SU-DHL-6 (cell line): ENCODE results near the gene ECT2.

Experiments
- EZH2phosphoT487 ChIP-seq: fragments of 200-600 bp; sonication (generic), shearing (Covaris generic); conservative IDR thresholded peaks from 2 replicates; pipeline ENCODE4 v1.6.1; 2018; ENCODE audit warnings: mild to moderate bottlenecking, antibody characterized with exemption, low read length, moderate library complexity, mixed read lengths
- TF ChIP-seq, protein P1 (sequence below): fragments of 200-600 bp; sonication (generic); IDR thresholded peaks from one replicate; pipeline ENCODE4 v1.5.1; 2017; ENCODE audit warnings: antibody characterized with exemption, mild to moderate bottlenecking, low read length, moderate library complexity; ENCODE audit not compliant: insufficient read depth, poor library complexity, severe bottlenecking

DNA sequence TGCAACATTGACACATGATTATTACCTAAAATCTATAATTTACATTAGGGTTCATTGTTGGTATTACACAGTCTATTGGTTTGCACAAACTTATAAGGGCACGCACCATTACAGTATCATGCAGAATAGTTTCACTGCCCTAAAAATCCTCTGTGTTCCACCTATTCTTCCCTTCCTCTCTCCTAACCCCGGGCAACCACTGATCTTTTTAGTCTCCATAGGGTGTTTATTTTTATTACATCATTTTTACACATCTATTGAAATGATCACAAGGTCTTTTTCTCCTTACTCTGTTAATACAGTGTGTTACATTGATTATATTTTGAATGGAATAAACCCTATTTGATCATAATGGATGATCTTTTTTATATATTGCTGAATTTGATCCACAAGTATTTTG lies 15.5 kb upstream of the ECT2 start:
- TF ChIP-seq, protein P1, sequence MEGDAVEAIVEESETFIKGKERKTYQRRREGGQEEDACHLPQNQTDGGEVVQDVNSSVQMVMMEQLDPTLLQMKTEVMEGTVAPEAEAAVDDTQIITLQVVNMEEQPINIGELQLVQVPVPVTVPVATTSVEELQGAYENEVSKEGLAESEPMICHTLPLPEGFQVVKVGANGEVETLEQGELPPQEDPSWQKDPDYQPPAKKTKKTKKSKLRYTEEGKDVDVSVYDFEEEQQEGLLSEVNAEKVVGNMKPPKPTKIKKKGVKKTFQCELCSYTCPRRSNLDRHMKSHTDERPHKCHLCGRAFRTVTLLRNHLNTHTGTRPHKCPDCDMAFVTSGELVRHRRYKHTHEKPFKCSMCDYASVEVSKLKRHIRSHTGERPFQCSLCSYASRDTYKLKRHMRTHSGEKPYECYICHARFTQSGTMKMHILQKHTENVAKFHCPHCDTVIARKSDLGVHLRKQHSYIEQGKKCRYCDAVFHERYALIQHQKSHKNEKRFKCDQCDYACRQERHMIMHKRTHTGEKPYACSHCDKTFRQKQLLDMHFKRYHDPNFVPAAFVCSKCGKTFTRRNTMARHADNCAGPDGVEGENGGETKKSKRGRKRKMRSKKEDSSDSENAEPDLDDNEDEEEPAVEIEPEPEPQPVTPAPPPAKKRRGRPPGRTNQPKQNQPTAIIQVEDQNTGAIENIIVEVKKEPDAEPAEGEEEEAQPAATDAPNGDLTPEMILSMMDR: no peak
- no peak for TF ChIP-seq EZH2phosphoT487
